Activated CD8-positive, alpha-beta T cell treated with anti-CD3 and anti-CD28 coated beads for 36 hours (primary cell): ENCODE measurements around the gene RGR. TPM values are rescaled to one million over a fixed set of nuclear protein-coding genes. Genes with fewer than 3 reads are reported as not detected.

ENCODE experiments used
- ATAC-seq: fragments of 200-7000 bp; cut with Tn5 transposase; one replicate; pipeline ENCODE4 v1.10.0; 2021; ENCODE audit warnings: mild to moderate bottlenecking, moderate library complexity
- CTCF ChIA-PET: fragments of 350-600 bp; sonication (Branson Sonifier 250); formaldehyde crosslinking; loops from one replicate; lab custom pipeline; 2021; ENCODE audit warnings: antibody characterized with exemption; lab: Charles Lee
- POLR2A ChIA-PET: fragments of 350-600 bp; sonication (Branson Sonifier 250); formaldehyde crosslinking; loops from one replicate; lab custom pipeline; 2021; ENCODE audit warnings: antibody characterized with exemption; lab: Charles Lee
- DNase-seq: peaks from one replicate; pipeline ENCODE4 v3.0.0-alpha.2; 2020
- H3K27ac Mint-ChIP-seq: one replicate; pipeline ENCODE4 v1.8.0; 2021; ENCODE audit warnings: mild to moderate bottlenecking, mixed read lengths
- H3K27me3 Mint-ChIP-seq: one replicate; pipeline ENCODE4 v1.8.0; 2021; ENCODE audit warnings: mixed read lengths
- H3K36me3 Mint-ChIP-seq: one replicate; pipeline ENCODE4 v1.8.0; 2021; ENCODE audit warnings: low read depth, mixed read lengths
- H3K4me1 Mint-ChIP-seq: one replicate; pipeline ENCODE4 v1.8.0; 2021; ENCODE audit warnings: low read depth, mixed read lengths
- H3K4me3 Mint-ChIP-seq: one replicate; pipeline ENCODE4 v1.8.0; 2021; ENCODE audit warnings: mild to moderate bottlenecking, moderate library complexity, mixed read lengths
- H3K9me3 Mint-ChIP-seq: one replicate; pipeline ENCODE4 v1.8.0; 2021; ENCODE audit warnings: mixed read lengths
- intact Hi-C: fragments of 100-400 bp; cut with micrococcal nuclease; formaldehyde crosslinking; loops from one replicate; pipeline ENCODE4 v1.10.0; 2022
- total RNA-seq, 2 experiments: library from RNA; stranded (reverse); gene quantifications; one replicate each; pipeline ENCODE4 v1.2.3, GENCODE V29; 2021
- TF ChIP-seq, protein P1 (sequence below): fragments of 200-600 bp; IDR thresholded peaks from one replicate; pipeline ENCODE4 v1.8.0; 2022; ENCODE audit warnings: antibody characterized with exemption, mild to moderate bottlenecking

RGR gene
- total RNA-seq, 2 experiments from 2014 or later: not detected

DNA sequence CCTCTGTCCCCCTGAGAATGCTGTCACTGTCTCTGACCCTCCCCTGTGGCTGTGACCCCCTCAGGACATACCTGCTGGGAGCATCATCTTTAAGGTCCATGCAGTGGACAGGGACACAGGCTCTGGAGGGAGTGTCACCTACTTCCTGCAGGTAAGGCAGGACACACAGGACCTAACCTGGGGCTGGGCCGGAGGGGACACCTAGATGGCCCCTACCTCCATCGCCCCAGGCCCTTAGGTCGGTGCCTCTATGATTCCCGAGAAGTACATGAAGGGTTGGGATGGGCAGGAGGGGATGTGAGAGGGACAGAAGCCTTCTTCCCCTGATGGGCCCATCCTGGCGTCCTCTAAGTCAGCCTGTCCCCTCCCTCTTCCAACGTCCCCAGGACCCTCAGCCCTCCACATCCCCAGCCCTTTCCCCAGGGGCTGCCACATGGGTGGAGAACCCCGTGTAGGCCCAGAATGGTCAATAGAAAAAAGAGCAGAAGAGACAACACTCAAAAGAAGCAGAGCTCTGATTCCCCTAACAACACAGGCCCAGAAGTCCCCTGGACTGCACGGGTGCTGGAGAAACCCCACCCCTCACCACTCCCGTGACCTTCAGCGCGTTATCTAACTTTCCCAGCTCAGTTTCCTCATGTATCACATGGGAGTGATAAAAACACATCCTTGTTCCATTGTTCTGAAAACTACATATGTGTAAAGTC is 44.2 kb upstream of the RGR start:
- intact Hi-C loops: loop anchor here (5.0 kb wide), 1 partner anchor 43 kb away; no protein-coding TSS in a partner anchor
- no peak for DNase-seq
- TF ChIP-seq, protein P1, sequence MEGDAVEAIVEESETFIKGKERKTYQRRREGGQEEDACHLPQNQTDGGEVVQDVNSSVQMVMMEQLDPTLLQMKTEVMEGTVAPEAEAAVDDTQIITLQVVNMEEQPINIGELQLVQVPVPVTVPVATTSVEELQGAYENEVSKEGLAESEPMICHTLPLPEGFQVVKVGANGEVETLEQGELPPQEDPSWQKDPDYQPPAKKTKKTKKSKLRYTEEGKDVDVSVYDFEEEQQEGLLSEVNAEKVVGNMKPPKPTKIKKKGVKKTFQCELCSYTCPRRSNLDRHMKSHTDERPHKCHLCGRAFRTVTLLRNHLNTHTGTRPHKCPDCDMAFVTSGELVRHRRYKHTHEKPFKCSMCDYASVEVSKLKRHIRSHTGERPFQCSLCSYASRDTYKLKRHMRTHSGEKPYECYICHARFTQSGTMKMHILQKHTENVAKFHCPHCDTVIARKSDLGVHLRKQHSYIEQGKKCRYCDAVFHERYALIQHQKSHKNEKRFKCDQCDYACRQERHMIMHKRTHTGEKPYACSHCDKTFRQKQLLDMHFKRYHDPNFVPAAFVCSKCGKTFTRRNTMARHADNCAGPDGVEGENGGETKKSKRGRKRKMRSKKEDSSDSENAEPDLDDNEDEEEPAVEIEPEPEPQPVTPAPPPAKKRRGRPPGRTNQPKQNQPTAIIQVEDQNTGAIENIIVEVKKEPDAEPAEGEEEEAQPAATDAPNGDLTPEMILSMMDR: no peak
- no peaks in the 10 kb centered on the region for H3K36me3 Mint-ChIP-seq
- H3K9me3 Mint-ChIP-seq: no peaks in the 10 kb centered on the region
- no peak overlapping the region for H3K4me3 Mint-ChIP-seq
- no peak overlapping the region for H3K27ac Mint-ChIP-seq
- POLR2A ChIA-PET: no interaction called here
- peaks cover 4% of the 10 kb centered on the region for H3K27me3 Mint-ChIP-seq
- H3K4me1 Mint-ChIP-seq: no peaks in the 10 kb centered on the region
- CTCF ChIA-PET: interaction anchor here (0.6 to 0.7 kb wide), 2 partner anchors 52 to 327 kb away, joined by 4 read pairs; no protein-coding TSS in a partner anchor
- ATAC-seq: no peak

DNA sequence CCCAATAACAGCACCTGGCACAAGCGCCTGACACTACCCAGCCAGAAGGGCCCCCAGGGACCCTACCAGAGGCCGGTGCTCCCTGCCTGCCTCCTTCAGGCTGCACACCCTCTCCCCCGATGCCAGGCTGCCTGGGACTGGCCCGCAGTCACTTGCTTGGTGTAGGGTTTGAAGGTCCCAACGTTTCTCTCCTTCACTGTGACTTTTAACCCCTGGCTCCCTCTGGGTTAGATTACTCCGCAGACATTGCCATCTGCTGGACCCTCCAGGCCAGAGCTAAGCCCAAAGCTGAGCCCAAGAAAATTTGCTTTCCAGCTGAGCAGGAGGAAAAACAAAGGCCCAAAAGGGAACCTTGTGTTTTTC is 43.6 kb upstream of the RGR start:
- TF ChIP-seq, protein P1: no peak
- DNase-seq: no peak
- POLR2A ChIA-PET: no interaction called here
- no peak for ATAC-seq
- no peaks in the 10 kb centered on the region for H3K36me3 Mint-ChIP-seq
- H3K9me3 Mint-ChIP-seq: no peaks in the 10 kb centered on the region
- H3K27ac Mint-ChIP-seq: no peak overlapping the region
- no peak overlapping the region for H3K4me3 Mint-ChIP-seq
- no peaks in the 10 kb centered on the region for H3K4me1 Mint-ChIP-seq
- H3K27me3 Mint-ChIP-seq: peaks cover 3% of the 10 kb centered on the region
- CTCF ChIA-PET: interaction anchor here (1.0 kb wide), 1 partner anchor 53 kb away, joined by 4 read pairs; no protein-coding TSS in a partner anchor
- intact Hi-C loops: loop anchor here (5.0 kb wide), 1 partner anchor 44 kb away; no protein-coding TSS in a partner anchor

DNA sequence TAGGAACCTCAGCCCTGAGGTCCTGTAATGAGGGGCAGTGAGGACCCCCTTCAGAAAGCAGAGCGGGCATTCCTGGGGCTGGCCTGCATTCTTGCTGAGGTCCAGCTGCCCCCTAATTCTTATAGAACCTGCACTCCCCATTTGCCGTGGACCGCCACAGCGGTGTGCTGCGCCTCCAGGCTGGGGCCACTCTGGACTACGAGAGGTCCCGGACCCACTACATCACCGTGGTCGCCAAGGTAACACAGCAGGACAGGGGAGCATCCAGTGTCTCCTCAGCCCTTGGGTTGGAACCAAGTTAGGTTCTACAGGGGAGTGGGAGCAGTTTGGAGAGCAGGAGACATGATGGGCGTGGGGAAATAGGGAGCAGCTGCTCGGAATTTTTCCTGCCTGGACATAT is 43.2 kb upstream of the RGR start:
- no peak for DNase-seq
- no peaks in the 10 kb centered on the region for H3K36me3 Mint-ChIP-seq
- no peaks in the 10 kb centered on the region for H3K27me3 Mint-ChIP-seq
- intact Hi-C loops: loop anchor here (5.0 kb wide), 1 partner anchor 44 kb away; no protein-coding TSS in a partner anchor
- no peak overlapping the region for H3K4me3 Mint-ChIP-seq
- TF ChIP-seq, protein P1: no peak
- ChIA-PET POLR2A (interaction anchor here (1.4 kb wide), 1 partner anchor 8 kb away, joined by 3 read pairs; no protein-coding TSS in a partner anchor), CTCF (interaction anchor here (1.0 kb wide), 2 partner anchors 13 to 53 kb away, joined by 4 read pairs; no protein-coding TSS in a partner anchor)
- H3K9me3 Mint-ChIP-seq: no peaks in the 10 kb centered on the region
- H3K27ac Mint-ChIP-seq: no peak overlapping the region
- H3K4me1 Mint-ChIP-seq: no peaks in the 10 kb centered on the region
- no peak for ATAC-seq

DNA sequence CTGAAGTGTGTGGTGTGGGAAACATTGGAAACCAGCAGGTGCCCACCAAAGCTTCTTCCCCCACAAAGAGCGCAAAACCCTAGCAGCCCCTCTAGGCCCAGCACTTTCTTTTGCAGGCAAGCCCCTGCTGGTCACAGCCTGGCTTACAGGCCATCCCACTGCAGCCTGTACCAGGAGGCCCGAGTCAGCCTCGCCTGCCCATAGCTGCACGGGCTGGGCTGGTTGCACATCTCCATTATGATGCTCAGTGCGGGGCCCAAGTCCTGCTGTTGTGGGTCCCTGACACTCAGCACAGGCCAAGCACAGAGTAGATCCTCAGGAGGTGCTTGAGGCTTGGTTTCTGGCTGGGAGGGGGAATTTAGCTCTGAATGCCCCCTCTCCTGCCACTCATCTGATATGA is 42.5 kb upstream of the RGR start:
- POLR2A ChIA-PET: interaction anchor here (1.4 kb wide), 1 partner anchor 9 kb away, joined by 3 read pairs; no protein-coding TSS in a partner anchor
- intact Hi-C loops: loop anchor here (5.0 kb wide), 1 partner anchor 45 kb away; no protein-coding TSS in a partner anchor
- Mint-ChIP-seq H3K4me1 (no peaks in the 10 kb centered on the region), H3K4me3 (no peak overlapping the region), H3K27me3 (peaks cover 3% of the 10 kb centered on the region), H3K36me3 (no peaks in the 10 kb centered on the region), H3K9me3 (no peaks in the 10 kb centered on the region), H3K27ac (no peak overlapping the region)
- CTCF ChIA-PET: interaction anchor here (1.0 kb wide), 2 partner anchors 12 to 54 kb away, joined by 4 read pairs; no protein-coding TSS in a partner anchor
- ATAC-seq: no peak
- TF ChIP-seq, protein P1: no peak
- DNase-seq: no peak

DNA sequence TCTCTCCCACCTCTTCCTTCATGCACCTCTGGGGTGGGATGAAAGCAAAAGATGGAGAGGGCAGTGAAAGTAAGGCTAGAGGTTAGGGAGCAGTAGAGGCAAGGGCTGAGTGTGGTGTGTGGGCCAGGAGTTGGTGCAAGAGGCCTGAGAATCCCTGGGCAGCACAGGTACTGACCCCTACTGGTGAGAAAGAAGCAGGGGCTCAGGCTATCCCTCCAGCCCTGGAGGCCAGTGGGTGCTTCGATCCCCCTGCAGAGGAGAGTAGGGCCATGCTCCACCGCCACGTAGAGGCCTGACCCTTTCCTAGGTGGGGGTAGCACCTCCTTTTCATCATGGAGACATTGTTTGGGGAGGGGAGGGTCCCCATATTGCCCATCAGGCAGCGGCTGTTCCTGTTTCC is 40.7 kb upstream of the RGR start:
- TF ChIP-seq, protein P1: peak; percentile 20
- ChIA-PET POLR2A (no interaction called here), CTCF (interaction anchor here (1.5 to 3.9 kb wide), 6 partner anchors 9 to 113 kb away, joined by 3 to 71 read pairs (median 6); no protein-coding TSS in a partner anchor)
- H3K36me3 Mint-ChIP-seq: no peaks in the 10 kb centered on the region
- no peak overlapping the region for H3K27ac Mint-ChIP-seq
- no peaks in the 10 kb centered on the region for H3K9me3 Mint-ChIP-seq
- intact Hi-C loops: loop anchor here (5.0 kb wide), 1 partner anchor 47 kb away; no protein-coding TSS in a partner anchor
- no peak for DNase-seq
- H3K4me3 Mint-ChIP-seq: no peak overlapping the region
- peak; percentile 35 for ATAC-seq
- no peaks in the 10 kb centered on the region for H3K4me1 Mint-ChIP-seq
- peaks cover 3% of the 10 kb centered on the region for H3K27me3 Mint-ChIP-seq
